GM12875 (cell line): Measurements from ENCODE around the gene TTC29.

Source experiments
- H3K4me3 ChIP-seq: one replicate; pipeline ENCODE4 v1.5.1; 2011; ENCODE audit warnings: low read depth, low read length, control low read depth
- TF ChIP-seq, protein P1 (sequence below): IDR thresholded peaks from 2 replicates; pipeline ENCODE4 v1.5.1; 2011; ENCODE audit warnings: low read depth, mild to moderate bottlenecking, control low read depth, inconsistent platforms, low read length, moderate library complexity, borderline replicate concordance; ENCODE audit not compliant: insufficient read depth

TTC29 gene

DNA sequence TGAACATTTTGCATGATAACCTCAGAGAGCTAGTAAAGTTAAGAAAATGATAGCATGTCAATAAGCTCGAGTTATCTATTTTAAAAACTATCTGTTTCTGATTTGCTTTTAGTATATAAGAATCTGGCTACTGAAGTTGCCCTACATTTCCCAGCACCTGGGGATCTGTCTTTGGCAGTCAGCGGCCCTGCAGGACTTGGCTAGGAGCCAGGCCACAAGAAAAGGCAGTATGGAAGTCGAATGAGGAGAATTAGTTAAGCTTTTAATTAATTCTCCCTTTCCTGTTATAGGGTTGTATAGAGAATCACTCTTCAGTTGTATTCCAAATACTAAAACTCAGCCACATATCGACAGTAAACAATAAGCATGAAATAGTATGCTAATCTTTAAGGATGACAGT lies 284.3 kb downstream of the TTC29 start:
- TF ChIP-seq, protein P1, sequence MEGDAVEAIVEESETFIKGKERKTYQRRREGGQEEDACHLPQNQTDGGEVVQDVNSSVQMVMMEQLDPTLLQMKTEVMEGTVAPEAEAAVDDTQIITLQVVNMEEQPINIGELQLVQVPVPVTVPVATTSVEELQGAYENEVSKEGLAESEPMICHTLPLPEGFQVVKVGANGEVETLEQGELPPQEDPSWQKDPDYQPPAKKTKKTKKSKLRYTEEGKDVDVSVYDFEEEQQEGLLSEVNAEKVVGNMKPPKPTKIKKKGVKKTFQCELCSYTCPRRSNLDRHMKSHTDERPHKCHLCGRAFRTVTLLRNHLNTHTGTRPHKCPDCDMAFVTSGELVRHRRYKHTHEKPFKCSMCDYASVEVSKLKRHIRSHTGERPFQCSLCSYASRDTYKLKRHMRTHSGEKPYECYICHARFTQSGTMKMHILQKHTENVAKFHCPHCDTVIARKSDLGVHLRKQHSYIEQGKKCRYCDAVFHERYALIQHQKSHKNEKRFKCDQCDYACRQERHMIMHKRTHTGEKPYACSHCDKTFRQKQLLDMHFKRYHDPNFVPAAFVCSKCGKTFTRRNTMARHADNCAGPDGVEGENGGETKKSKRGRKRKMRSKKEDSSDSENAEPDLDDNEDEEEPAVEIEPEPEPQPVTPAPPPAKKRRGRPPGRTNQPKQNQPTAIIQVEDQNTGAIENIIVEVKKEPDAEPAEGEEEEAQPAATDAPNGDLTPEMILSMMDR, result no peak
- H3K4me3 ChIP-seq, result no peak overlapping the region
